ENCODE data around the gene MTMR10.

DNA sequence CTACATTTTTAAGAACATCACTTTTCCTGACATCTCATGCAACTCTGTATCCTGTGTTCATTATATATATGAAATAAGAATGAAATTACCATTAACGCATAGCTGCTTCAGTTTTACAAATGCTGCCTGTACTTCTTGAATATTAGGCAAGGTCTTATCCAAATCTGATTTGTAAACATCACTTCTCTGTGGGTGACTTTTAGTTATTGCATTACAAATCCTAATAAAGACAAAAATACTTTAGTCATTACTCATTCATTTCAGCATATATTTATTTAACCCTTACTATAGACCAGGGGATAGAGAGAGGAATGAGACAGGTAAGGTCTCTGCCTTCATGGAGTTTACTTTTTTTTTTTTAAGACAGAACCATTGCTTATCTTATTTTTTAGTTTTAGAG lies 36.8 kb downstream of the MTMR10 start:
- TF ChIP-seq POLR2AphosphoS5 (IDR thresholded peaks at IDR 0.05): no peak
- TF ChIP-seq, protein P1, sequence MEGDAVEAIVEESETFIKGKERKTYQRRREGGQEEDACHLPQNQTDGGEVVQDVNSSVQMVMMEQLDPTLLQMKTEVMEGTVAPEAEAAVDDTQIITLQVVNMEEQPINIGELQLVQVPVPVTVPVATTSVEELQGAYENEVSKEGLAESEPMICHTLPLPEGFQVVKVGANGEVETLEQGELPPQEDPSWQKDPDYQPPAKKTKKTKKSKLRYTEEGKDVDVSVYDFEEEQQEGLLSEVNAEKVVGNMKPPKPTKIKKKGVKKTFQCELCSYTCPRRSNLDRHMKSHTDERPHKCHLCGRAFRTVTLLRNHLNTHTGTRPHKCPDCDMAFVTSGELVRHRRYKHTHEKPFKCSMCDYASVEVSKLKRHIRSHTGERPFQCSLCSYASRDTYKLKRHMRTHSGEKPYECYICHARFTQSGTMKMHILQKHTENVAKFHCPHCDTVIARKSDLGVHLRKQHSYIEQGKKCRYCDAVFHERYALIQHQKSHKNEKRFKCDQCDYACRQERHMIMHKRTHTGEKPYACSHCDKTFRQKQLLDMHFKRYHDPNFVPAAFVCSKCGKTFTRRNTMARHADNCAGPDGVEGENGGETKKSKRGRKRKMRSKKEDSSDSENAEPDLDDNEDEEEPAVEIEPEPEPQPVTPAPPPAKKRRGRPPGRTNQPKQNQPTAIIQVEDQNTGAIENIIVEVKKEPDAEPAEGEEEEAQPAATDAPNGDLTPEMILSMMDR (IDR thresholded peaks at IDR 0.05): no peak
- no peak for TF ChIP-seq EP300 (IDR thresholded peaks at IDR 0.05)
- no peak for TF ChIP-seq POLR2A (IDR thresholded peaks at IDR 0.05)

All from suprapubic skin (tissue), 4 donors.